OCI-LY7 (cell line): Measurements from ENCODE around the gene CCSAP.
"Not testable (repeated sequence)": the region's sequence is repeated elsewhere in the genome, so short reads cannot be mapped to it uniquely, and the experiment has no call there.

ENCODE experiments used
- CTCF ChIP-seq: fragments of 200-600 bp; sonication (generic); conservative IDR thresholded peaks from 2 replicates; pipeline ENCODE4 v1.5.1; 2014; ENCODE audit warnings: mild to moderate bottlenecking, antibody characterized with exemption, low read length, moderate library complexity, mixed read lengths
- EZH2phosphoT487 ChIP-seq: fragments of 200-600 bp; sonication (generic); IDR thresholded peaks from 2 replicates; pipeline ENCODE4 v1.6.1; 2018; ENCODE audit warnings: low read depth, borderline replicate concordance, mild to moderate bottlenecking, mixed run types, antibody characterized with exemption, low read length, moderate library complexity, mixed read lengths

- TF ChIP-seq CTCF, EZH2phosphoT487: not testable (repeated sequence)
Measured at GRCh38 chr1:229327765-229328164, 15.1 kb downstream of the CCSAP start.
